ENCODE data around the gene GLP2R.
"Not testable (repeated sequence)": the region's sequence is repeated elsewhere in the genome, so short reads cannot be mapped to it uniquely, and the experiment has no call there.

GLP2R gene

GRCh38 chr17:9825641-9826150, at the start of gene GLP2R:
Gene GLP2R (plus strand): TSS chr17:9825924. CDS start chr17:9826064, 140 bp downstream.
- no peak for DNase-seq

- DNase-seq = no peak
Measured at GRCh38 chr17:9776911-9777310, 48.8 kb upstream of the GLP2R start.

- DNase-seq = no peak
Measured at GRCh38 chr17:9780552-9780951, 45.2 kb upstream of the GLP2R start.

- no peak for DNase-seq
Measured at GRCh38 chr17:9783050-9783449, 42.7 kb upstream of the GLP2R start.

GRCh38 chr17:9783465-9783864, 42.3 kb upstream of the GLP2R start:
- DNase-seq = not testable (repeated sequence)

- DNase-seq = no peak
Measured at GRCh38 chr17:9784544-9784943, 41.2 kb upstream of the GLP2R start.

- DNase-seq = no peak
Measured at GRCh38 chr17:9788601-9789000, 37.1 kb upstream of the GLP2R start.

GRCh38 chr17:9790316-9790715, 35.4 kb upstream of the GLP2R start:
- DNase-seq = no peak

GRCh38 chr17:9790889-9791876, 34.5 kb upstream of the GLP2R start, which contains the start of gene DHRS7C:
Gene DHRS7C (minus strand): TSS chr17:9791592. CDS start chr17:9791284, 308 bp downstream.
- no peak for DNase-seq

- DNase-seq = no peak
Measured at GRCh38 chr17:9792181-9792840, 33.4 kb upstream of the GLP2R start.

GRCh38 chr17:9798008-9798407, 27.7 kb upstream of the GLP2R start:
- DNase-seq = no peak

GRCh38 chr17:9798724-9799123, 27.0 kb upstream of the GLP2R start:
- no peak for DNase-seq

GRCh38 chr17:9801505-9801904, 24.2 kb upstream of the GLP2R start:
- DNase-seq = no peak

- DNase-seq = no peak
Measured at GRCh38 chr17:9802294-9802693, 23.4 kb upstream of the GLP2R start.

GRCh38 chr17:9802697-9803096, 23.0 kb upstream of the GLP2R start:
- DNase-seq = no peak

GRCh38 chr17:9805769-9806168, 20.0 kb upstream of the GLP2R start:
- DNase-seq = no peak

- no peak for DNase-seq
Measured at GRCh38 chr17:9806699-9807098, 19.0 kb upstream of the GLP2R start.

GRCh38 chr17:9809409-9809808, 16.3 kb upstream of the GLP2R start:
- no peak for DNase-seq

GRCh38 chr17:9810100-9810949, 15.4 kb upstream of the GLP2R start:
- no peak for DNase-seq

- DNase-seq = no peak
Measured at GRCh38 chr17:9811086-9811485, 14.6 kb upstream of the GLP2R start.

GRCh38 chr17:9811537-9811936, 14.2 kb upstream of the GLP2R start:
- no peak for DNase-seq

GRCh38 chr17:9813166-9813565, 12.6 kb upstream of the GLP2R start:
- DNase-seq = no peak

Data from NCI-H2081 (cell line).